Measurements from ENCODE around the gene CLEC18C.
"Not testable (repeated sequence)": the region's sequence is repeated elsewhere in the genome, so short reads cannot be mapped to it uniquely, and the experiment has no call there.

- TF ChIP-seq CTCF, POLR2A (IDR thresholded peaks at IDR 0.05): not testable (repeated sequence)
These were observed 49.0 kb downstream of the CLEC18C start for GRCh38 chr16:70222574-70222973.
